HG02623 (cell line): ENCODE results near the gene HDHD3.
"Not testable (repeated sequence)": the region's sequence is repeated elsewhere in the genome, so short reads cannot be mapped to it uniquely, and the experiment has no call there.

ENCODE experiments used
- ATAC-seq: cut with Tn5 transposase; IDR thresholded peaks from one replicate; pipeline ENCODE4 v1.9.1; 2021; ENCODE audit warnings: moderate library complexity; ENCODE audit not compliant: unreplicated experiment

Gene HDHD3

GRCh38 chr9:113376634-113377567 lies at the start of gene HDHD3:
TSS of gene HDHD3 (minus strand) at chr9:113376986. CDS start at chr9:113374354, 2,632 bp downstream.
- peak; percentile 78 for ATAC-seq

- no peak for ATAC-seq
Observed at GRCh38 chr9:113425072-113425471, 48.3 kb upstream of the HDHD3 start.

GRCh38 chr9:113421726-113422125 lies 44.9 kb upstream of the HDHD3 start:
- ATAC-seq: no peak

- no peak for ATAC-seq
Observed at GRCh38 chr9:113417370-113417769, 40.6 kb upstream of the HDHD3 start.

- peak; percentile 96 for ATAC-seq
Observed at GRCh38 chr9:113416149-113416721, 39.4 kb upstream of the HDHD3 start.

- ATAC-seq: peak; percentile 88
Observed at GRCh38 chr9:113410207-113410864, 33.5 kb upstream of the HDHD3 start, which contains the start of the genes C9orf43 and POLE3. TSS of gene C9orf43 (plus strand) at chr9:113410747. CDS start at chr9:113413494, 2,747 bp downstream. TSS of gene POLE3 (minus strand) at chr9:113410675. CDS start at chr9:113410293, 382 bp downstream.

- peak; percentile 3 for ATAC-seq
Observed at GRCh38 chr9:113409883-113410206, 33.1 kb upstream of the HDHD3 start.

- no peak for ATAC-seq
Observed at GRCh38 chr9:113409481-113409880, 32.7 kb upstream of the HDHD3 start.

- ATAC-seq: not testable (repeated sequence)
Observed at GRCh38 chr9:113406873-113407511, 30.2 kb upstream of the HDHD3 start.

- not testable (repeated sequence) for ATAC-seq
Observed at GRCh38 chr9:113406353-113406752, 29.6 kb upstream of the HDHD3 start.

- ATAC-seq: no peak
Observed at GRCh38 chr9:113403646-113404045, 26.9 kb upstream of the HDHD3 start.

GRCh38 chr9:113401027-113401792 lies 24.4 kb upstream of the HDHD3 start, which contains the start of gene ALAD:
TSS of gene ALAD (minus strand) at chr9:113401284. CDS start at chr9:113393559, 7,725 bp downstream.
- ATAC-seq: peak; percentile 97

- no peak for ATAC-seq
Observed at GRCh38 chr9:113399646-113400200, 22.9 kb upstream of the HDHD3 start.

- ATAC-seq: no peak
Observed at GRCh38 chr9:113398796-113399195, 22.0 kb upstream of the HDHD3 start.

GRCh38 chr9:113397203-113397631 lies 20.4 kb upstream of the HDHD3 start:
- ATAC-seq: no peak

GRCh38 chr9:113395000-113395861 lies 18.4 kb upstream of the HDHD3 start:
- ATAC-seq: no peak

GRCh38 chr9:113393281-113393680 lies 16.5 kb upstream of the HDHD3 start:
- ATAC-seq: no peak

GRCh38 chr9:113391917-113392316 lies 15.1 kb upstream of the HDHD3 start:
- no peak for ATAC-seq
